HepG2 (cell line): Measurements from ENCODE around the gene SDC1. TPM values are rescaled to one million over a fixed set of nuclear protein-coding genes. Genes with fewer than 3 reads are reported as not detected.

Source experiments
- ADNP ChIP-seq: sonication (generic); formaldehyde crosslinking; IDR thresholded peaks from 2 replicates; pipeline ENCODE4 v1.4.0; 2020; ENCODE audit warnings: missing genetic modification reagents
- DDIT3 ChIP-seq: sonication (generic); formaldehyde crosslinking; IDR thresholded peaks from 2 replicates; pipeline ENCODE4 v1.4.0; 2020; ENCODE audit warnings: mild to moderate bottlenecking, missing genetic modification reagents
- DMAP1 ChIP-seq: IDR thresholded peaks from 2 replicates; pipeline ENCODE4 v1.6.1; 2016
- FOSL1 ChIP-seq: sonication (generic); formaldehyde crosslinking; IDR thresholded peaks from 2 replicates; pipeline ENCODE4 v1.9.0; 2021; ENCODE audit warnings: missing genetic modification reagents, borderline replicate concordance
- HDAC2 ChIP-seq: sonication (generic); formaldehyde crosslinking; IDR thresholded peaks from 2 replicates; pipeline ENCODE4 v1.4.0; 2020; ENCODE audit warnings: missing genetic modification reagents
- JUNB ChIP-seq: sonication (generic); formaldehyde crosslinking; IDR thresholded peaks from 2 replicates; pipeline ENCODE4 v1.8.0; 2022; ENCODE audit warnings: missing genetic modification reagents, mild to moderate bottlenecking, borderline replicate concordance
- KDM1A ChIP-seq: IDR thresholded peaks from 2 replicates; pipeline ENCODE4 v1.6.1; 2016; ENCODE audit warnings: missing compliant biosample characterization
- MAZ ChIP-seq, 2 experiments: sonication (generic) in 1 of 2; formaldehyde crosslinking in 1 of 2; IDR thresholded peaks; 2 replicates each; pipeline versions ENCODE4 v1.5.0 to v1.6.1; 2012 to 2020; ENCODE audit warnings: low read depth in 2 of 2, mild to moderate bottlenecking in 2 of 2, borderline replicate concordance in 1 of 2, improper control_type of control experiment in 1 of 2, low read length in 1 of 2, missing genetic modification reagents in 1 of 2, moderate library complexity in 1 of 2
- RARA ChIP-seq: IDR thresholded peaks from 2 replicates; pipeline ENCODE4 v1.6.1; 2016; ENCODE audit warnings: missing genetic modification reagents, missing compliant biosample characterization
- SOX13 ChIP-seq, 3 experiments: fragments of 450-650 bp in 1 of 3; sonication (generic) in 1 of 3; formaldehyde crosslinking in 1 of 3; IDR thresholded peaks in 2 of 3; conservative IDR thresholded peaks in 1 of 3; 2 replicates each; pipeline versions ENCODE4 v1.5.0 to v1.6.1; 2016 to 2020; ENCODE audit warnings: antibody characterized with exemption in 1 of 3, mild to moderate bottlenecking in 1 of 3, missing compliant biosample characterization in 1 of 3, missing genetic modification reagents in 1 of 3, moderate library complexity in 1 of 3
- SOX6 ChIP-seq, 2 experiments: fragments of 450-650 bp in 1 of 2; sonication (generic) in 1 of 2; formaldehyde crosslinking in 1 of 2; IDR thresholded peaks; 2 replicates each; pipeline versions ENCODE4 v1.4.0 to v1.6.1; 2017 to 2020; ENCODE audit warnings: antibody characterized with exemption in 1 of 2, mild to moderate bottlenecking in 1 of 2, missing genetic modification reagents in 1 of 2
- SRSF1 ChIP-seq: fragments of 200-400 bp; formaldehyde crosslinking; optimal IDR thresholded peaks from 2 replicates; pipeline ENCODE3; 2017; ENCODE audit warnings: mild to moderate bottlenecking, low read depth, low read length, moderate library complexity
- TARDBP ChIP-seq: sonication (generic); formaldehyde crosslinking; IDR thresholded peaks from 2 replicates; pipeline ENCODE4 v1.8.0; 2022; ENCODE audit warnings: mild to moderate bottlenecking, missing genetic modification reagents
- ZC3H13 ChIP-seq: sonication (generic); formaldehyde crosslinking; IDR thresholded peaks from 2 replicates; pipeline ENCODE4 v1.8.1; 2023; ENCODE audit warnings: mild to moderate bottlenecking, missing genetic modification reagents, moderate library complexity
- ZC3H4 ChIP-seq: sonication (generic); formaldehyde crosslinking; IDR thresholded peaks from 2 replicates; pipeline ENCODE4 v1.4.0; 2020; ENCODE audit warnings: missing genetic modification reagents, borderline replicate concordance
- ZNF224 ChIP-seq: sonication (generic); formaldehyde crosslinking; IDR thresholded peaks from 2 replicates; pipeline ENCODE4 v1.5.0; 2020; ENCODE audit warnings: mild to moderate bottlenecking, missing genetic modification reagents
- ZNF235 ChIP-seq: sonication (generic); formaldehyde crosslinking; IDR thresholded peaks from 2 replicates; pipeline ENCODE4 v1.8.1; 2023; ENCODE audit warnings: mild to moderate bottlenecking, missing genetic modification reagents, borderline replicate concordance
- ZNF501 ChIP-seq: sonication (generic); formaldehyde crosslinking; IDR thresholded peaks from 2 replicates; pipeline ENCODE4 v1.5.1; 2020; ENCODE audit warnings: mild to moderate bottlenecking, moderate library complexity, missing genetic modification reagents
- ZNF678 ChIP-seq: sonication (generic); formaldehyde crosslinking; IDR thresholded peaks from 2 replicates; pipeline ENCODE4 v1.4.0; 2020; ENCODE audit warnings: mild to moderate bottlenecking, missing genetic modification reagents
- ZNF710 ChIP-seq: sonication (generic); formaldehyde crosslinking; IDR thresholded peaks from 2 replicates; pipeline ENCODE4 v1.5.0; 2020; ENCODE audit warnings: mild to moderate bottlenecking, missing genetic modification reagents, borderline replicate concordance
- polyA plus RNA-seq, 8 experiments: library from polyadenylated mRNA; depleted of rRNA in 3 of 8; stranded (reverse) in 7 of 8; unstranded in 1 of 8; fragments of >200 nt; fragmentation: Illumina TruSeq in 4 of 8; extraction: Trizol in 4 of 8; gene quantifications; 2 replicates each; pipeline versions ENCODE4 v1.2.1 to v1.2.3, GENCODE V29; 2011 to 2016; ENCODE audit warnings: low read depth in 4 of 8, missing spikeins in 1 of 8, mixed read lengths in 1 of 8; ENCODE audit not compliant: insufficient read depth in 1 of 8
- total RNA-seq, 5 experiments: library from RNA; depleted of rRNA; stranded (reverse); fragments of >200 nt; fragmentation: Illumina TruSeq; extraction: Trizol; gene quantifications; 2 replicates each; pipeline ENCODE4 v1.2.3, GENCODE V29; 2016; ENCODE audit warnings: low read depth in 1 of 5
- TF ChIP-seq, protein P1 (sequence below): sonication (generic); formaldehyde crosslinking; IDR thresholded peaks from 2 replicates; pipeline ENCODE4 v1.8.0; 2023; ENCODE audit warnings: mild to moderate bottlenecking, missing genetic modification reagents

The SDC1 gene
- total and polyA plus RNA-seq, 2 of the 13 experiments (the other 11 are each of a cell fraction or from before 2014, with no cell fraction given) = 108 to 119 TPM

DNA sequence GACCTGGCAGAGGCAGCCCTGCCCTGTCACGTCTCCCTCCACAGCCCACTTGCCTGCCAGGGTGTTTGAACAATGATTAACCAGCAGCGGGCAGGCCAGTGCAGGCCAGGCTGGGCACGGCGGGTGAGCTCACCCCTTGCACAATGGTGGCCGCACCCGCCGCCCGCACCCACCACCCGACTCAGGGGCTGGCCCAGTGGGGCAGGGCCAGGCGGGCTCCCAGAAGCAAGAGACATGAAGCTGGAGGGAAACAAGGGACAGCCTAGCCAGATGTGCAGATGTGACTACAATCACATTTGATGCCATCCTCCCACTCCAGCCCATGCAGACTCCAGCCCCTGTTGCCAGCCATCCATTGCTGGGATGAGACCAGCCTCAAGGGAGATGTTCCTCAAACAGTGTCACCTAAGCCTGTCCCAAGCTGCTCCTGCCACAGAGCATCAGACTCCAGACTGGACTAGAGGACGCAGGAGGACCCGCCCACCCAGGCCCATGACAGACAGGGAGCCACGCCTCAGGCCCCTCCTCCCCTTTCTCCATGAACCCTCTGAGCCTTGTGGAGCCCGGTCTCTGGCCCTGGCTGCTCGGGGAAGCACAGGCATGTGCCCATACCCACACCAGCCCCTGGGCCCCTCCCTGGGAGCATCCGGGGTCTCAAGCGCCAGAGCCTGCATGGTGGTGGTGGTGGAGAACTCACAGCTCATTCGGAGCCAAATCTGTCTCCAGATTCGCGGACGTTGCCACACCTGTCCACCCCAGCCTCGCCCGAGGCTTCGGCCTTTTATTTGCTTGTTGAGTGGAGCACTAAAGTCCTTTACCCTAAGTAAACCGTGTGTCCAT lies 45.0 kb downstream of the SDC1 start (continued):
- TF ChIP-seq ZNF710 (CRISPR knock-in tag) (peak; percentile 64; the same call in 1 of the 2 replicates), HDAC2 (CRISPR knock-in tag) (peak; percentile 82; the same call in 1 of the 2 replicates), TARDBP (CRISPR knock-in tag) (peak; percentile 90), DDIT3 (no peak), SOX13 (IDR thresholded peaks at IDR 0.05) (no peak; the same call in 1 of the 2 replicates), SOX13 (CRISPR knock-in tag; conservative IDR thresholded peaks at IDR 0.05 in 1 of 2, IDR thresholded peaks at IDR 0.05 in 1 of 2) (peak in 1 of 2 experiments; percentile 57; a peak in 2 of 4 replicates), ZNF501 (no peak), RARA (peak; percentile 66), DMAP1 (CRISPR knock-in tag) (peak; percentile 40; the same call in 1 of the 2 replicates), ZNF224 (CRISPR knock-in tag) (peak; percentile 79; the same call in 1 of the 2 replicates), FOSL1 (0 out of 2 replicates have a peak, but pooled peaks have one; percentile 10), ZC3H13 (peak; percentile 41; the same call in 1 of the 2 replicates), ZNF235 (CRISPR knock-in tag) (peak; percentile 74; the same call in 1 of the 2 replicates), MAZ (IDR thresholded peaks at IDR 0.05; ENCODE audit: borderline replicate concordance, low read depth, low read length) (peak; percentile 41; the same call in 1 of the 2 replicates), MAZ (CRISPR knock-in tag; IDR thresholded peaks at IDR 0.05; ENCODE audit: low read depth) (no peak; the same call in none of the 2 replicates), SOX6 (IDR thresholded peaks at IDR 0.05) (no peak), SOX6 (CRISPR knock-in tag; IDR thresholded peaks at IDR 0.05) (peak; percentile 76), JUNB (CRISPR knock-in tag) (no peak), ZC3H4 (CRISPR knock-in tag) (no peak), ADNP (CRISPR knock-in tag) (peak; percentile 54; the same call in 1 of the 2 replicates), SRSF1 (peak; percentile 71), ZNF678 (0 out of 2 replicates have a peak, but pooled peaks have one; percentile 41), KDM1A (no peak)
- TF ChIP-seq, protein P1, sequence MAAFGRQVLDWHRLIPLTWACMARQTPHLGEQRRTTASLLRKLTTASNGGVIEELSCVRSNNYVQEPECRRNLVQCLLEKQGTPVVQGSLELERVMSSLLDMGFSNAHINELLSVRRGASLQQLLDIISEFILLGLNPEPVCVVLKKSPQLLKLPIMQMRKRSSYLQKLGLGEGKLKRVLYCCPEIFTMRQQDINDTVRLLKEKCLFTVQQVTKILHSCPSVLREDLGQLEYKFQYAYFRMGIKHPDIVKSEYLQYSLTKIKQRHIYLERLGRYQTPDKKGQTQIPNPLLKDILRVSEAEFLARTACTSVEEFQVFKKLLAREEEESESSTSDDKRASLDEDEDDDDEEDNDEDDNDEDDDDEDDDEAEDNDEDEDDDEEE (CRISPR knock-in tag) = peak; percentile 45; the same call in 1 of the 2 replicates
